H9 (cell line): Measurements from ENCODE around the gene GIMAP4. TPM values are rescaled to one million over a fixed set of nuclear protein-coding genes. Genes with fewer than 3 reads are reported as not detected.

Experiments used
- DNase-seq: peaks from one replicate; pipeline ENCODE4 v3.0.0-alpha.2; 2017
- H2AFZ ChIP-seq: one replicate; pipeline ENCODE4 v1.6.1; 2013; ENCODE audit warnings: mild to moderate bottlenecking, low read length, control low read depth, moderate library complexity
- H2AK5ac ChIP-seq: 2 replicates; pipeline ENCODE4 v1.6.1; 2013; ENCODE audit warnings: low read length, control low read depth, mixed read lengths; ENCODE audit not compliant: insufficient read length
- H2BK120ac ChIP-seq: one replicate; pipeline ENCODE4 v1.6.1; 2013; ENCODE audit warnings: low read depth, mild to moderate bottlenecking, low read length, control low read depth, inconsistent platforms; ENCODE audit not compliant: poor library complexity, severe bottlenecking
- H2BK12ac ChIP-seq: 2 replicates; pipeline ENCODE4 v1.6.1; 2013; ENCODE audit warnings: low read length, control low read depth, mixed read lengths, low read depth; ENCODE audit not compliant: insufficient read length
- H2BK15ac ChIP-seq: 2 replicates; pipeline ENCODE4 v1.6.1; 2013; ENCODE audit warnings: low read depth, low read length, control low read depth
- H2BK20ac ChIP-seq: one replicate; pipeline ENCODE4 v1.6.1; 2013; ENCODE audit warnings: low read depth, mild to moderate bottlenecking, low read length, control low read depth, inconsistent platforms; ENCODE audit not compliant: poor library complexity, severe bottlenecking
- H2BK5ac ChIP-seq: 2 replicates; pipeline ENCODE4 v1.6.1; 2013; ENCODE audit warnings: low read length, control low read depth, mixed read lengths; ENCODE audit not compliant: insufficient read length
- H3K14ac ChIP-seq: 2 replicates; pipeline ENCODE4 v1.6.1; 2013; ENCODE audit warnings: low read length, control low read depth; ENCODE audit not compliant: insufficient read depth
- H3K18ac ChIP-seq: 2 replicates; pipeline ENCODE4 v1.6.1; 2013; ENCODE audit warnings: low read depth, mild to moderate bottlenecking, mixed read lengths, low read length, control low read depth; ENCODE audit not compliant: insufficient read length
- H3K23ac ChIP-seq: 2 replicates; pipeline ENCODE4 v1.6.1; 2013; ENCODE audit warnings: low read length, control low read depth, mixed read lengths, low read depth; ENCODE audit not compliant: insufficient read length
- H3K23me2 ChIP-seq: 2 replicates; pipeline ENCODE4 v1.6.1; 2013; ENCODE audit warnings: low read depth, mild to moderate bottlenecking, mixed read lengths, low read length, control low read depth; ENCODE audit not compliant: insufficient read length, poor library complexity, severe bottlenecking
- H3K27ac ChIP-seq: 2 replicates; pipeline ENCODE4 v1.5.1; 2013; ENCODE audit warnings: low read length, control low read depth, mixed read lengths, low read depth; ENCODE audit not compliant: insufficient read length
- H3K27me3 ChIP-seq: 2 replicates; pipeline ENCODE4 v1.6.1; 2013; ENCODE audit warnings: low read length, control low read depth, inconsistent platforms; ENCODE audit not compliant: insufficient read depth
- H3K4ac ChIP-seq: 2 replicates; pipeline ENCODE4 v1.6.1; 2013; ENCODE audit warnings: low read depth, mild to moderate bottlenecking, control low read depth, inconsistent platforms, low read length, moderate library complexity
- H3K4me1 ChIP-seq: 2 replicates; pipeline ENCODE4 v1.6.1; 2013; ENCODE audit warnings: low read length, control low read depth, inconsistent platforms; ENCODE audit not compliant: insufficient read depth
- H3K4me2 ChIP-seq: 2 replicates; pipeline ENCODE4 v1.6.1; 2013; ENCODE audit warnings: low read length, control low read depth, mixed read lengths; ENCODE audit not compliant: insufficient read length, insufficient read depth
- H3K56ac ChIP-seq: 2 replicates; pipeline ENCODE4 v1.6.1; 2013; ENCODE audit warnings: low read depth, mild to moderate bottlenecking, mixed read lengths, low read length, control low read depth; ENCODE audit not compliant: insufficient read length
- H3K79me1 ChIP-seq: 2 replicates; pipeline ENCODE4 v1.6.1; 2013; ENCODE audit warnings: low read depth, mild to moderate bottlenecking, moderate library complexity, low read length, control low read depth, inconsistent platforms; ENCODE audit not compliant: insufficient read depth, poor library complexity, severe bottlenecking
- H3K79me2 ChIP-seq: 2 replicates; pipeline ENCODE4 v1.6.1; 2013; ENCODE audit warnings: low read length, control low read depth, inconsistent platforms; ENCODE audit not compliant: insufficient read depth
- H3K9ac ChIP-seq: 2 replicates; pipeline ENCODE4 v1.6.1; 2013; ENCODE audit warnings: low read length, control low read depth, mixed read lengths; ENCODE audit not compliant: insufficient read length; ENCODE audit errors: extremely low read depth
- H3K9me3 ChIP-seq: one replicate; pipeline ENCODE4 v1.6.1; 2013; ENCODE audit warnings: low read depth, low read length, inconsistent platforms; ENCODE audit not compliant: control insufficient read depth
- H3T11ph ChIP-seq: one replicate; pipeline ENCODE4 v1.6.1; 2013; ENCODE audit warnings: mild to moderate bottlenecking, low read length, control low read depth, inconsistent platforms
- H4K20me1 ChIP-seq: one replicate; pipeline ENCODE4 v1.6.1; 2013; ENCODE audit not compliant: control insufficient read depth, insufficient read length, insufficient read depth
- H4K5ac ChIP-seq: 2 replicates; pipeline ENCODE4 v1.6.1; 2013; ENCODE audit warnings: low read depth, mild to moderate bottlenecking, mixed read lengths, low read length, control low read depth; ENCODE audit not compliant: insufficient read length
- H4K8ac ChIP-seq: replicated peaks from 2 replicates; pipeline ENCODE4 v1.6.1; 2013; ENCODE audit warnings: low read length, control low read depth, mixed read lengths, low read depth; ENCODE audit not compliant: insufficient read length
- H4K91ac ChIP-seq: 2 replicates; pipeline ENCODE4 v1.6.1; 2013; ENCODE audit warnings: low read depth, mild to moderate bottlenecking, moderate library complexity, mixed read lengths, low read length, control low read depth; ENCODE audit not compliant: insufficient read length
- H3K27ac Mint-ChIP-seq, 3 experiments: 2 replicates in 2 of 3; 3 replicates in 1 of 3; pipeline ENCODE4 v1.8.0; 2020 to 2021; ENCODE audit warnings: mixed read lengths in 3 of 3, mild to moderate bottlenecking in 1 of 3, moderate library complexity in 1 of 3
- H3K27me3 Mint-ChIP-seq: 2 replicates; pipeline ENCODE4 v1.8.0; 2021; ENCODE audit warnings: low read depth, mild to moderate bottlenecking, moderate library complexity, mixed read lengths
- H3K36me3 Mint-ChIP-seq, 3 experiments: 2 replicates in 2 of 3; 3 replicates in 1 of 3; pipeline ENCODE4 v1.8.0; 2020 to 2021; ENCODE audit warnings: low read depth in 3 of 3, mixed read lengths in 3 of 3; ENCODE audit not compliant: insufficient read depth in 1 of 3
- H3K4me1 Mint-ChIP-seq, 2 experiments: 2 replicates each; pipeline ENCODE4 v1.8.0; 2020; ENCODE audit warnings: mixed read lengths in 2 of 2
- H3K4me3 Mint-ChIP-seq, 2 experiments: 2 replicates in 1 of 2; 3 replicates in 1 of 2; pipeline ENCODE4 v1.8.0; 2020 to 2021; ENCODE audit warnings: mild to moderate bottlenecking in 2 of 2, mixed read lengths in 2 of 2, moderate library complexity in 1 of 2
- H3K9me3 Mint-ChIP-seq, 2 experiments: 2 replicates in 1 of 2; 3 replicates in 1 of 2; pipeline ENCODE4 v1.8.0; 2020; ENCODE audit warnings: mild to moderate bottlenecking in 2 of 2, mixed read lengths in 2 of 2, moderate library complexity in 1 of 2
- CTCF ChIP-seq: fragments of 200-600 bp; sonication (generic); conservative IDR thresholded peaks from 3 replicates; pipeline ENCODE4 v1.8.0; 2021; ENCODE audit warnings: antibody characterized with exemption, mild to moderate bottlenecking
- WGBS: extraction: QIAGEN DNeasy Blood & Tissue Kit; methylation state at CpG from one replicate; pipeline ENCODE4 v1.1.7; 2013; ENCODE audit warnings: missing lambda C conversion rate, low lambda C conversion rate, mixed read lengths; ENCODE audit not compliant: insufficient read length; ENCODE audit errors: extremely low coverage; 5-methylcytosine and 5-hydroxymethylcytosine counted together
- total RNA-seq: library from RNA; stranded (reverse); gene quantifications from 2 replicates; pipeline ENCODE4 v1.2.1, GENCODE V29; 2021

GIMAP4 gene
- total RNA-seq, 1 experiment from 2014 or later: not detected

- H3K79me1 ChIP-seq: no peaks in the 10 kb centered on the region
- no peak overlapping the region for H2BK5ac ChIP-seq
- no peak overlapping the region for H3K18ac ChIP-seq
- no peaks in the 10 kb centered on the region for H3K23me2 ChIP-seq
- Mint-ChIP-seq H3K36me3 (peaks cover 0 to under 1% (median 0%) of the 10 kb centered on the region in 3 experiments; a peak in 1 of 7 replicates), H3K4me3 (no peak overlapping the region), H3K4me1 (peaks cover 40 to 43% of the 10 kb centered on the region in 2 experiments), H3K9me3 (peaks cover 1 to 2% of the 10 kb centered on the region in 2 experiments), H3K27me3 (peaks cover 32% of the 10 kb centered on the region), H3K27ac (no peak overlapping the region)
- no peaks in the 10 kb centered on the region for H3K27me3 ChIP-seq
- no peak for TF ChIP-seq CTCF
- no peak overlapping the region for H3K14ac ChIP-seq
- H3K56ac ChIP-seq: no peak overlapping the region
- no peak overlapping the region for H4K5ac ChIP-seq
- H3K79me2 ChIP-seq: no peaks in the 10 kb centered on the region
- no peak overlapping the region for H3K9ac ChIP-seq
- no peak overlapping the region for H2BK12ac ChIP-seq
- no peak overlapping the region for H2BK120ac ChIP-seq
- no peak overlapping the region for H3K4me2 ChIP-seq
- no peaks in the 10 kb centered on the region for H3K9me3 ChIP-seq
- H4K8ac ChIP-seq: no peak overlapping the region
- no peak overlapping the region for H2AFZ ChIP-seq
- no peak overlapping the region for H2BK15ac ChIP-seq
- H4K91ac ChIP-seq: no peak overlapping the region
- peaks cover 7% of the 10 kb centered on the region; the same call in 1 of the 2 replicates for H3K4me1 ChIP-seq
- H2BK20ac ChIP-seq: no peak overlapping the region
- no CpG with 5 or more reads among the region's 3 CpGs for WGBS
- H3K27ac ChIP-seq: no peak overlapping the region
- H3K23ac ChIP-seq: no peak overlapping the region
- H3T11ph ChIP-seq: no peak overlapping the region
- H3K4ac ChIP-seq: no peak overlapping the region
- no peaks in the 10 kb centered on the region for H4K20me1 ChIP-seq
- H2AK5ac ChIP-seq: no peak overlapping the region
- no peak for DNase-seq
These were observed 1.1 kb upstream of the GIMAP4 start for GRCh38 chr7:150566123-150566522.
